ENCODE data around the gene TBC1D13.
"Not testable (repeated sequence)": the region's sequence is repeated elsewhere in the genome, so short reads cannot be mapped to it uniquely, and the experiment has no call there.

GRCh38 chr9:128858476-128858875 is 71.4 kb downstream of the TBC1D13 start:
- not testable (repeated sequence) for TF ChIP-seq CTCF (IDR thresholded peaks at IDR 0.05; ENCODE audit: insufficient read depth, low read depth, low read length); EZH2 (IDR thresholded peaks at IDR 0.05; ENCODE audit: insufficient read depth, low read length)
